H1 (cell line): ENCODE measurements around the gene ALDH4A1. TPM values are rescaled to one million over a fixed set of nuclear protein-coding genes. Genes with fewer than 3 reads are reported as not detected.

Source experiments
- CTCF ChIA-PET: fragments of 300-600 bp; sonication (Branson Sonifier 250); formaldehyde crosslinking; loops from one replicate; lab custom pipeline; 2021; ENCODE audit not compliant: partially characterized antibody; lab: Charles Lee
- POLR2A ChIA-PET: fragments of 300-600 bp; sonication (Branson Sonifier 250); formaldehyde crosslinking; loops from one replicate; lab custom pipeline; 2021; ENCODE audit warnings: inconsistent platforms; ENCODE audit not compliant: partially characterized antibody; lab: Charles Lee
- DNase-seq, 2 experiments: peaks; one replicate each; pipeline versions ENCODE4 v3.0.0 to v3.0.0-alpha.2; 2010 to 2022; ENCODE audit warnings: low spot score in 2 of 2, low read depth in 1 of 2, mixed read lengths in 1 of 2
- FAIRE-seq: peaks from 2 replicates; lab custom pipeline; 2011; peaks lifted over from hg19 to GRCh38; lab: Jason Lieb, UNC
- H2AFZ ChIP-seq: 2 replicates; pipeline ENCODE4 v1.8.1; 2012; ENCODE audit warnings: low read length, inconsistent platforms
- H2AK5ac ChIP-seq: 2 replicates; pipeline ENCODE4 v1.6.1; 2013; ENCODE audit warnings: low read depth, low read length
- H2BK120ac ChIP-seq: replicated peaks from 2 replicates; pipeline ENCODE3; 2013; ENCODE audit warnings: low read depth, low read length, inconsistent platforms
- H2BK12ac ChIP-seq: 2 replicates; pipeline ENCODE4 v1.6.1; 2013; ENCODE audit warnings: low read depth, low read length
- H2BK15ac ChIP-seq: 2 replicates; pipeline ENCODE4 v1.6.1; 2013; ENCODE audit warnings: low read length
- H2BK20ac ChIP-seq: 2 replicates; pipeline ENCODE4 v1.6.1; 2013; ENCODE audit warnings: low read length
- H2BK5ac ChIP-seq: 2 replicates; pipeline ENCODE4 v1.6.1; 2013; ENCODE audit warnings: low read depth, low read length
- H3K14ac ChIP-seq: 2 replicates; pipeline ENCODE4 v1.6.1; 2013; ENCODE audit warnings: inconsistent platforms; ENCODE audit not compliant: insufficient read length
- H3K18ac ChIP-seq: 2 replicates; pipeline ENCODE4 v1.6.1; 2013; ENCODE audit warnings: low read length; ENCODE audit errors: extremely low read depth
- H3K23ac ChIP-seq: 2 replicates; pipeline ENCODE4 v1.6.1; 2013; ENCODE audit warnings: inconsistent platforms; ENCODE audit not compliant: insufficient read length
- H3K23me2 ChIP-seq: 2 replicates; pipeline ENCODE4 v1.6.1; 2013; ENCODE audit warnings: low read depth, low read length
- H3K27ac ChIP-seq: 2 replicates; pipeline ENCODE4 v1.6.1; 2011; ENCODE audit warnings: low read depth, low read length, inconsistent platforms
- H3K27me3 ChIP-seq, 4 experiments: replicated peaks in 1 of 4; 1 replicate in 1 of 4; 2 replicates in 3 of 4; pipeline versions ENCODE4 v1.6.1 to v1.8.1; 2011 to 2013; ENCODE audit warnings: low read length in 3 of 4, mild to moderate bottlenecking in 3 of 4, inconsistent platforms in 2 of 4, mixed read lengths in 2 of 4, moderate library complexity in 1 of 4; ENCODE audit not compliant: control insufficient read depth in 3 of 4, insufficient read depth in 3 of 4; ENCODE audit errors: extremely low read depth in 1 of 4
- H3K36me3 ChIP-seq, 4 experiments: 2 replicates each; pipeline versions ENCODE4 v1.6.1 to v1.8.1; 2011 to 2013; ENCODE audit warnings: mild to moderate bottlenecking in 4 of 4, low read length in 3 of 4, moderate library complexity in 2 of 4, control low read depth in 1 of 4, inconsistent platforms in 1 of 4; ENCODE audit not compliant: insufficient read depth in 4 of 4, control insufficient read depth in 2 of 4
- H3K4ac ChIP-seq: replicated peaks from 2 replicates; pipeline ENCODE3; 2013; ENCODE audit warnings: low read length, low read depth, mixed read lengths, inconsistent platforms; ENCODE audit not compliant: insufficient read length
- H3K4me1 ChIP-seq, 4 experiments: replicated peaks in 1 of 4; 1 replicate in 1 of 4; 2 replicates in 3 of 4; pipeline versions ENCODE4 v1.6.1 to v1.8.1; 2011 to 2013; ENCODE audit warnings: low read length in 3 of 4, inconsistent platforms in 2 of 4, mixed read lengths in 1 of 4; ENCODE audit not compliant: insufficient read depth in 4 of 4, control insufficient read depth in 3 of 4
- H3K4me2 ChIP-seq, 2 experiments: 2 replicates each; pipeline versions ENCODE4 v1.6.1 to v1.8.1; 2011 to 2013; ENCODE audit warnings: low read depth in 2 of 2, low read length in 2 of 2, control low read depth in 1 of 2, inconsistent platforms in 1 of 2, mild to moderate bottlenecking in 1 of 2; ENCODE audit not compliant: insufficient read depth in 1 of 2
- H3K4me3 ChIP-seq, 4 experiments: fragments of 200-600, 300-600 bp in 1 of 4; sonication (generic), shearing (Covaris generic), sonication (Bioruptor Twin) in 1 of 4; 2 replicates each; pipeline versions ENCODE4 v1.5.1 to v1.8.1; 2011 to 2016; ENCODE audit warnings: low read length in 4 of 4, low read depth in 3 of 4, control low read depth in 2 of 4, inconsistent platforms in 2 of 4, mild to moderate bottlenecking in 2 of 4, mixed read lengths in 1 of 4, moderate library complexity in 1 of 4; ENCODE audit not compliant: insufficient read depth in 2 of 4; ENCODE audit errors: extremely low read depth in 1 of 4
- H3K56ac ChIP-seq: replicated peaks from 2 replicates; pipeline ENCODE3; 2013; ENCODE audit warnings: low read depth, mild to moderate bottlenecking, mixed read lengths, low read length, inconsistent platforms; ENCODE audit not compliant: insufficient read length
- H3K79me1 ChIP-seq: 2 replicates; pipeline ENCODE4 v1.6.1; 2013; ENCODE audit warnings: low read depth, low read length, control low read depth
- H3K79me2 ChIP-seq, 2 experiments: 2 replicates each; pipeline versions ENCODE4 v1.6.1 to v1.8.1; 2012 to 2013; ENCODE audit warnings: low read length in 2 of 2, mild to moderate bottlenecking in 2 of 2, inconsistent platforms in 1 of 2; ENCODE audit not compliant: insufficient read depth in 2 of 2, control insufficient read depth in 1 of 2
- H3K9ac ChIP-seq, 4 experiments: replicated peaks in 1 of 4; 1 replicate in 1 of 4; 2 replicates in 3 of 4; pipeline versions ENCODE4 v1.6.1 to v1.8.1; 2011 to 2013; ENCODE audit warnings: low read depth in 3 of 4, low read length in 3 of 4, control low read depth in 2 of 4, mild to moderate bottlenecking in 2 of 4, moderate library complexity in 2 of 4, inconsistent platforms in 1 of 4; ENCODE audit errors: extremely low read depth in 1 of 4
- H3K9me3 ChIP-seq, 2 experiments: 2 replicates each; pipeline versions ENCODE4 v1.6.1 to v1.8.1; 2012 to 2013; ENCODE audit warnings: mild to moderate bottlenecking in 2 of 2, moderate library complexity in 2 of 2, control low read depth in 1 of 2, inconsistent platforms in 1 of 2, low read depth in 1 of 2, low read length in 1 of 2, mixed read lengths in 1 of 2; ENCODE audit not compliant: insufficient read depth in 2 of 2
- H4K20me1 ChIP-seq, 2 experiments: replicated peaks in 1 of 2; 2 replicates each; pipeline versions ENCODE3 to v1.8.1; 2011 to 2013; ENCODE audit warnings: inconsistent platforms in 2 of 2, low read length in 2 of 2, mild to moderate bottlenecking in 1 of 2; ENCODE audit not compliant: insufficient read depth in 2 of 2, control insufficient read depth in 1 of 2
- H4K5ac ChIP-seq: 2 replicates; pipeline ENCODE4 v1.6.1; 2013; ENCODE audit warnings: low read length, low read depth, mixed read lengths, inconsistent platforms; ENCODE audit not compliant: insufficient read length
- H4K8ac ChIP-seq: 2 replicates; pipeline ENCODE4 v1.8.0; 2013; ENCODE audit warnings: mild to moderate bottlenecking, moderate library complexity, low read length, inconsistent platforms; ENCODE audit not compliant: insufficient read depth; ENCODE audit errors: extremely low read depth
- H4K91ac ChIP-seq: replicated peaks from 2 replicates; pipeline ENCODE3; 2013; ENCODE audit warnings: low read length, mixed read lengths, inconsistent platforms; ENCODE audit not compliant: insufficient read length
- HDAC6 ChIP-seq: IDR thresholded peaks from one replicate; pipeline ENCODE4 v1.7.1; 2012; ENCODE audit warnings: low read depth, mild to moderate bottlenecking, inconsistent platforms, low read length, moderate library complexity
- RNF2 ChIP-seq: fragments of 200-900, 300-1000 bp; sonication (generic); IDR thresholded peaks from 2 replicates; pipeline ENCODE4 v1.7.1; 2016; ENCODE audit warnings: borderline replicate concordance, low read depth, mild to moderate bottlenecking, antibody characterized with exemption, low read length; ENCODE audit not compliant: poor library complexity, severe bottlenecking; ENCODE audit errors: missing control alignments
- SIN3A ChIP-seq, 2 experiments: IDR thresholded peaks in 1 of 2; conservative IDR thresholded peaks in 1 of 2; 2 replicates each; pipeline ENCODE4 v1.6.1; 2011 to 2012; ENCODE audit warnings: low read length in 2 of 2, improper control_type of control experiment in 1 of 2, low read depth in 1 of 2, mild to moderate bottlenecking in 1 of 2
- WGBS, 2 experiments: shearing (Covaris generic) in 1 of 2; methylation state at CpG; one replicate each; pipeline versions ENCODE4 v1.1.6 to v1.1.7; 2013 to 2015; ENCODE audit warnings: low lambda C conversion rate in 2 of 2, mixed read lengths in 2 of 2, inconsistent platforms in 1 of 2, low coverage in 1 of 2, missing lambda C conversion rate in 1 of 2; ENCODE audit not compliant: insufficient replicate concordance in 2 of 2, insufficient coverage in 1 of 2, insufficient read length in 1 of 2; ENCODE audit errors: extremely low coverage in 1 of 2, missing lambda C conversion rate in 1 of 2; 5-methylcytosine and 5-hydroxymethylcytosine counted together
- polyA plus RNA-seq, 7 experiments: library from polyadenylated mRNA; depleted of rRNA in 3 of 7; stranded (reverse) in 5 of 7; unstranded in 2 of 7; fragments of >200 nt in 5 of 7; fragments of 200-250 nt in 2 of 7; gene quantifications; 1 replicate in 5 of 7; 2 replicates in 1 of 7; 4 replicates in 1 of 7; pipeline versions ENCODE4 v1.2.1 to v1.2.3, GENCODE V29; 2011 to 2013; ENCODE audit warnings: missing spikeins in 2 of 7, mixed read lengths in 2 of 7
- total RNA-seq: library from RNA; stranded (reverse); fragmentation: NEBNext Ultra II Directional; extraction: Animal tissue kit (Norgen Biotek cat#: 25700); gene quantifications from 2 replicates; pipeline ENCODE4 v1.2.1, GENCODE V29; 2021

Gene ALDH4A1
- total and polyA plus RNA-seq, 2 of the 8 experiments (the other 6 are each of a cell fraction or from before 2014, with no cell fraction given) = 30.3 to 35.9 TPM

DNA sequence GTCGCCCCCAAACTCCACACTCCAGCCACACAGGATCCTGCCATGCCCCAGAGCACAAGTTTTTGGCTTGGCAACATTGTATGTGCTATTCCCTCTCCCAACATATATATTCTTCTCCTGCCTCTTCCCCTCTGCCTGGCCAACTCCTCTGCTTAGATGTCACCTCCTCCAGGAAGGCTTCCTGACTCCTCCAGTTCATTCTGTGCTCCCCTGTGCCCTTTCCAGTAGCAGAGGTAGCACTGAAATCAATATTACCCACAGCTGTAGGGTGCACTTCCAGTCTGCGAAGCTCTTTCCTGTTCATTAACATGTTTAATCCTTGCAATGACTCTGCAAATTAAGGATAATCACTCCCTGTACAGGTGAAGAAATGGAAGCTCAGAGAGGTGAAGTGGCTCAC lies 21.2 kb downstream of the ALDH4A1 start:
- H3K56ac ChIP-seq = no peak overlapping the region
- H3K14ac ChIP-seq = no peak overlapping the region
- no peak overlapping the region for H3K4ac ChIP-seq
- no peak overlapping the region for H3K4me2 ChIP-seq
- FAIRE-seq (no peak), DNase-seq (no peak)
- peaks cover 0 to 6% (median 4%) of the 10 kb centered on the region in 4 experiments; a peak in 4 of 7 replicates for H3K4me1 ChIP-seq
- no peak overlapping the region for H3K9ac ChIP-seq
- H2BK120ac ChIP-seq = no peak overlapping the region
- H3K23me2 ChIP-seq = no peaks in the 10 kb centered on the region
- H2BK12ac ChIP-seq = no peak overlapping the region
- no peak overlapping the region for H2AFZ ChIP-seq
- H3K79me2 ChIP-seq = no peaks in the 10 kb centered on the region
- CTCF ChIA-PET = interaction anchor here (1.1 to 1.7 kb wide), 3 partner anchors 27 to 199 kb away, joined by 4 to 5 read pairs (median 4); no protein-coding TSS in a partner anchor
- H3K79me1 ChIP-seq = no peaks in the 10 kb centered on the region
- H3K23ac ChIP-seq = no peak overlapping the region
- no peak overlapping the region for H3K27ac ChIP-seq
- TF ChIP-seq SIN3A (conservative IDR thresholded peaks at IDR 0.05 in 1 of 2, IDR thresholded peaks at IDR 0.05 in 1 of 2; ENCODE audit: low read depth in 1 of 2, low read length in 2 of 2) (no peak), RNF2 (no peak), HDAC6 (no peak)
- no peak overlapping the region for H2AK5ac ChIP-seq
- no peak overlapping the region for H3K18ac ChIP-seq
- H3K36me3 ChIP-seq = peaks cover 0 to 11% (median 2%) of the 10 kb centered on the region in 4 experiments; a peak in 4 of 8 replicates
- no peak overlapping the region for H2BK20ac ChIP-seq
- 100% methylated on average over 2 of the region's 2 CpGs; no CpG with 5 or more reads in 1 of the 2 experiments for WGBS, 2 experiments
- peaks cover 0 to 10% of the 10 kb centered on the region in 2 experiments for H4K20me1 ChIP-seq
- no peak overlapping the region for H2BK15ac ChIP-seq
- no peak overlapping the region for H4K8ac ChIP-seq
- no peaks in the 10 kb centered on the region for H3K27me3 ChIP-seq
- no peak overlapping the region for H4K91ac ChIP-seq
- no peak overlapping the region for H4K5ac ChIP-seq
- no peak overlapping the region for H2BK5ac ChIP-seq
- H3K4me3 ChIP-seq = no peak overlapping the region
- H3K9me3 ChIP-seq = no peaks in the 10 kb centered on the region
- POLR2A ChIA-PET = no interaction called here
